ENCODE measurements around the gene HIGD1C. TPM values are rescaled to one million over a fixed set of nuclear protein-coding genes. Genes with fewer than 3 reads are reported as not detected.
"Not testable (repeated sequence)": the region's sequence is repeated elsewhere in the genome, so short reads cannot be mapped to it uniquely, and the experiment has no call there.

HIGD1C gene
- total RNA-seq, 4 donors from 2014 or later, result not detected

DNA sequence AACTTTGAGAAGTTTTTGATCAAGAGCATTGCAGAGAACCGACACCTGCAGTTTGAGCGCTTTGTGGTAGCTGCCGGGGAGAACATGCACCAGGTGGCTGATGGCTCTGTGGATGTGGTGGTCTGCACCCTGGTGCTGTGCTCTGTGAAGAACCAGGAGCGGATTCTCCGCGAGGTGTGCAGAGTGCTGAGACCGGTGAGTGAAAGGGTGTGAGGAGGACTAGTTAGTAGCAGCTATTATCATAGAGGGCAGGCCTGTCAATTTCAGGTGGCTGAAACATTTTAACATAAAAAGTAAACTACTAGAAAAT is 27.0 kb upstream of the HIGD1C start:
- WGBS, 2 donors, result 10 to 22% methylated on average over 7 of the region's 7 CpGs
- H3K27me3 ChIP-seq, result no peaks in the 10 kb centered on the region
- H3K27ac ChIP-seq, result peak overlapping the region; percentile 63 to 93 (median 87)
- peaks cover 0 to 38% (median 18%) of the 10 kb centered on the region in 4 donors for H3K4me1 ChIP-seq
- DNase-seq (ENCODE audit: low spot score in 2 of 2), result no peak
- peaks cover 0 to 26% (median 0%) of the 10 kb centered on the region in 3 donors for H3K36me3 ChIP-seq
- TF ChIP-seq EP300 (IDR thresholded peaks at IDR 0.05) (no peak), POLR2A (IDR thresholded peaks at IDR 0.05) (no peak)
- TF ChIP-seq, protein P1, sequence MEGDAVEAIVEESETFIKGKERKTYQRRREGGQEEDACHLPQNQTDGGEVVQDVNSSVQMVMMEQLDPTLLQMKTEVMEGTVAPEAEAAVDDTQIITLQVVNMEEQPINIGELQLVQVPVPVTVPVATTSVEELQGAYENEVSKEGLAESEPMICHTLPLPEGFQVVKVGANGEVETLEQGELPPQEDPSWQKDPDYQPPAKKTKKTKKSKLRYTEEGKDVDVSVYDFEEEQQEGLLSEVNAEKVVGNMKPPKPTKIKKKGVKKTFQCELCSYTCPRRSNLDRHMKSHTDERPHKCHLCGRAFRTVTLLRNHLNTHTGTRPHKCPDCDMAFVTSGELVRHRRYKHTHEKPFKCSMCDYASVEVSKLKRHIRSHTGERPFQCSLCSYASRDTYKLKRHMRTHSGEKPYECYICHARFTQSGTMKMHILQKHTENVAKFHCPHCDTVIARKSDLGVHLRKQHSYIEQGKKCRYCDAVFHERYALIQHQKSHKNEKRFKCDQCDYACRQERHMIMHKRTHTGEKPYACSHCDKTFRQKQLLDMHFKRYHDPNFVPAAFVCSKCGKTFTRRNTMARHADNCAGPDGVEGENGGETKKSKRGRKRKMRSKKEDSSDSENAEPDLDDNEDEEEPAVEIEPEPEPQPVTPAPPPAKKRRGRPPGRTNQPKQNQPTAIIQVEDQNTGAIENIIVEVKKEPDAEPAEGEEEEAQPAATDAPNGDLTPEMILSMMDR (IDR thresholded peaks at IDR 0.05), result no peak
- no peaks in the 10 kb centered on the region for H3K9me3 ChIP-seq
- H3K4me3 ChIP-seq, result peak overlapping the region; percentile 60 to 81 (median 66)

DNA sequence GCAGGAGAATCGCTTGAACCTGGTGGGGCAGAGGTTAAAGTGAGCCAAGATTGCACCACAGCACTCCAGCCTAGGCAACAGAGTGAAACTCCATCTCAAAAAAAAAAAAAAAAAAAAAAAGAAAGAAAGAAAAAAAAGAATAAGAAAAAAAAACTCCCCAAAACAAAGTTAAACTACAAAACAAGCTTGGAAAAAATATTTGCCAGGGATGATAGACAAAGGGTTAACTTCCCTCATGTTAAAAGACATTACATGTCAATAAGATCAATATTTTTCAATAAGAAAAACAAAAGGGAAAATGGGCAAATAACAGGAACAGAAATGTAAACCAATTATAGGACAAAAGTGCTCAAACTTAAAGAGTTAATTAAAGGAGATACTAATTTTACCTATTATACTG is 26.4 kb upstream of the HIGD1C start:
- DNase-seq (ENCODE audit: low spot score in 2 of 2), result no peak
- H3K9me3 ChIP-seq, result no peaks in the 10 kb centered on the region
- peaks cover 0 to 44% (median 18%) of the 10 kb centered on the region in 4 donors for H3K4me1 ChIP-seq
- no peaks in the 10 kb centered on the region for H3K27me3 ChIP-seq
- TF ChIP-seq, protein P1 (IDR thresholded peaks at IDR 0.05), result no peak
- TF ChIP-seq EP300 (IDR thresholded peaks at IDR 0.05) (no peak), POLR2A (IDR thresholded peaks at IDR 0.05) (no peak)
- whole genome bisulfite sequencing, 2 donors, result 67% methylated on average over 1 of the region's 1 CpG
- H3K4me3 ChIP-seq, result peak overlapping the region; percentile 60 to 81 (median 66)
- H3K27ac ChIP-seq, result peak overlapping the region; percentile 63 to 93 (median 87)
- peaks cover 0 to 32% (median 0%) of the 10 kb centered on the region in 3 donors for H3K36me3 ChIP-seq

DNA sequence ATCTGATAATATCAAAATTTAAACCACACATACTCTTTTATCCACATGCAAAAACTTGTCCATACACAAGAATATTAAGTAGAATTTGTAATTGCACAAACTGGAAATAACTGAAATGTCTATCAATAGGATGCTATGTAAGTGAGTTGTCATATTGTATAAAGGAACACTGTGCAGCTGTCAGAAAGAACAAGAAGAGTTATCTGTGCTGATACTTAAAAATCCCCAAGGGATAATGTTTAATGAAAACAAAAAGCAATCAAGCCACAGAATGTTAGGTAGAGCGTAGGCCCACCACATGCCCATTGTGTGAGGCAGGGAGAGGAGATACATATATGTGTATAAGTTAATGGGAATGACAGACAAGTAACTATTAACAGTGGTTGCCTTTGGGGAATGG is 25.9 kb upstream of the HIGD1C start:
- Histone ChIP-seq H3K27ac (peak overlapping the region; percentile 63 to 93 (median 87)), H3K4me1 (peaks cover 0 to 47% (median 18%) of the 10 kb centered on the region in 4 donors), H3K9me3 (no peaks in the 10 kb centered on the region), H3K27me3 (no peaks in the 10 kb centered on the region), H3K4me3 (peak overlapping the region; percentile 60 to 81 (median 66)), H3K36me3 (peaks cover 0 to 37% (median 0%) of the 10 kb centered on the region in 3 donors)
- WGBS, 2 donors, result 16 to 23% methylated on average over 1 of the region's 1 CpG
- TF ChIP-seq POLR2A (IDR thresholded peaks at IDR 0.05), result no peak
- TF ChIP-seq, protein P1 (IDR thresholded peaks at IDR 0.05), result no peak
- no peak for TF ChIP-seq EP300 (IDR thresholded peaks at IDR 0.05)
- no peak for DNase-seq (ENCODE audit: low spot score in 2 of 2)

DNA sequence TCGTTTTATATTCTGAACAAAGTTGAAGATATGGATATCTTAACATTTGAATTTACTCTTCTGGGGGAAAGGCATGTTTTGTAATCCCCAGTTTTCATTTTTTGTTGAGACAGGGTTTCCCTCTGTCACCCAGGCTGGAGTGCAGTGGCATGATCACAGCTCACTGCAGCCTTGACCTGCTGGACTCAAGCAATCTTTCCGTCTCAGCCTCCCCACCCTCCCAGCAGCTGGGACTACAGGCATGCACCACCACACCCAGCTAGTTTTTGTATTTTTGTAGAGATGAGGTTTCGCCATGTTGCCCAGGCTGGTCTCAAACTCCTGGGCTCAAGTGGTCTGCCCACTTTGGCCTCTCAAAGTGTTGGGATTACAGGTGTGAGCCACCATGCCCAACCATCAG is 25.4 kb upstream of the HIGD1C start:
- peak overlapping the region; percentile 60 to 81 (median 66) for H3K4me3 ChIP-seq
- H3K4me1 ChIP-seq, result peaks cover 0 to 50% (median 17%) of the 10 kb centered on the region in 4 donors
- peaks cover 0 to 41% (median 0%) of the 10 kb centered on the region in 3 donors for H3K36me3 ChIP-seq
- not testable (repeated sequence) for DNase-seq (ENCODE audit: low spot score in 2 of 2); H3K27me3 ChIP-seq; H3K9me3 ChIP-seq
- WGBS, 2 donors, result 35 to 38% methylated on average over 3 of the region's 3 CpGs
- peak overlapping the region; percentile 63 to 93 (median 87) for H3K27ac ChIP-seq

DNA sequence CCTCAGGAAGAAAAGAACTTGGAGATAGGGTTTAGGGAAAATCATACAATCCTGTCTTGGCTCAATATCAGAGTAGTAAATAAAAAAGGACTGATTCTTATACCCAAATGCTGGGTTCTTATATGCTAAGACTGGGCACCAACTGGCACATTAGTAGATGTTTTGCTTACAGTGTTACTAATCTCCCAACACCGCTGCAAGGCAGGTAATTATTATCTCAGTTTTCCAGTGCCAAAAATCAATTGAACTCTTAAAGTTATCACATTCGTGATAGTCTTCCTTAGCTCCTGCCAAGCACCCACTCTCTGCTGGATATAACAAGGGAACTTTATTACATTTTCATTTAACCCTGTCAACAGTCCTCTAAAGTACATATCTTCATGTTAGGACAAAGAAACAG is 25.0 kb upstream of the HIGD1C start:
- peaks cover 0 to 45% (median 0%) of the 10 kb centered on the region in 3 donors for H3K36me3 ChIP-seq
- TF ChIP-seq EP300 (IDR thresholded peaks at IDR 0.05), result no peak
- no peak for TF ChIP-seq POLR2A (IDR thresholded peaks at IDR 0.05)
- TF ChIP-seq, protein P1 (IDR thresholded peaks at IDR 0.05), result no peak
- no peaks in the 10 kb centered on the region for H3K9me3 ChIP-seq
- peak overlapping the region; percentile 60 to 81 (median 66) for H3K4me3 ChIP-seq
- no peak for DNase-seq (ENCODE audit: low spot score in 2 of 2)
- WGBS, 2 donors, result 21 to 29% methylated on average over 2 of the region's 2 CpGs
- H3K4me1 ChIP-seq, result peaks cover 0 to 50% (median 15%) of the 10 kb centered on the region in 4 donors
- H3K27me3 ChIP-seq, result no peaks in the 10 kb centered on the region
- peak overlapping the region in 3 of 4 donors; percentile 82 to 93 (median 92) for H3K27ac ChIP-seq
